ENCODE data around the gene FCN3.

DNA sequence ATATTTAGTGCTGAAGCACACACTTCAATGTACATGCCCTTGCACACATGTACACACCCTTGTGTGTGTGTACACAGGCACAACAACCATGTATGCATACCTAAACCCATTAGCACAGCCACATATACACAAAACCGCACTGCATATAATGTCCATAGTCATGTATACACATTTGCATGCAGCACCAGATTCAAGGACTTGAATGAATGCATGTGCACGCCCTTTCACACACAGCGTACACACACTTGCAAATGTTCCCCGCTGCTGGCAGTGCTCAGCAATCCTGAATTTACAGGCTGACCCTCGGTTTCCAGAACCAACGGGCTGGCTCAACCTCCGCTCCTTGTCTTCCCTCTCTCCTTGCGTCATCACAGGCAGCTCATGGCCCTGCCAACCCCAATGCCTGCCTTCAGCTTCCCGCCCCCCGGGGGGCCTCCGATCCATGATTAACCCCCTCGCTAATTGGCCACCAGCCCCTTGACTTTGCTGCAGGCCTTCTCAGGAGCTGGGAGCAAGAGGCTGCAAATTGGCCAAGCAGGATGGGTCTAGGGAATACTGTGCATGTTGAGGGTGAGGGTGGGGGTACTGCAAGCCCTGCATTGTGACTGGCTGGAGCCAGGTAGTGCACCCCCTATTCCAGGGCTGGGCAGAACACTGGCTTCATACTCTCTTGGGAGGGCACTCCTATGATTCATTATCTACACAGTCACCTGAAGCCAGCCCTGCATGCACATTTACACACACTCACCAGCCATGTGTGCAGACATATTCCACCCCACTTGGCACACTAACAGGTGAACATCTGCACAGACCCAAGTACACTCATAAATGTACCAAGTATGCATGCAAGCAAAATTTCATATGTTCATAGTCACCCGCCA is 25.7 kb upstream of the FCN3 start:
- TF ChIP-seq POLR2A (IDR thresholded peaks at IDR 0.05; ENCODE audit: low read depth, low read length) (no peak; the same call in 1 of the 2 replicates), TAF1 (IDR thresholded peaks at IDR 0.05; ENCODE audit: low read depth, low read length) (no peak), POLR2AphosphoS5 (IDR thresholded peaks at IDR 0.05; ENCODE audit: low read depth, low read length) (no peak; the same call in 1 of the 2 replicates), PAX5 (IDR thresholded peaks at IDR 0.05; ENCODE audit: insufficient read depth, low read length, severe bottlenecking) (no peak), SPI1 (IDR thresholded peaks at IDR 0.05; ENCODE audit: low read depth, low read length) (no peak), POU2F2 (IDR thresholded peaks at IDR 0.05; ENCODE audit: low read depth, low read length) (peak; percentile 50; the same call in 1 of the 2 replicates)
